Upper lobe of right lung (tissue), 1 donor: Measurements from ENCODE around the gene PACRG. TPM values are rescaled to one million over a fixed set of nuclear protein-coding genes. Genes with fewer than 3 reads are reported as not detected.

Source experiments
- ATAC-seq: fragments of 200-7000 bp; cut with Tn5 transposase; one replicate; pipeline ENCODE4 v1.9.1; 2020; ENCODE audit warnings: mild to moderate bottlenecking, moderate library complexity
- DNase-seq: peaks from one replicate; pipeline ENCODE4 v3.0.0-alpha.2; 2020
- H3K27ac ChIP-seq: fragments of 200-600 bp; one replicate; pipeline ENCODE4 v1.8.0; 2022
- H3K27me3 ChIP-seq: fragments of 200-600 bp; one replicate; pipeline ENCODE4 v1.8.0; 2022; ENCODE audit warnings: mild to moderate bottlenecking
- H3K36me3 ChIP-seq: fragments of 200-600 bp; one replicate; pipeline ENCODE4 v1.8.0; 2022
- H3K4me1 ChIP-seq: fragments of 200-600 bp; one replicate; pipeline ENCODE4 v1.8.0; 2022
- H3K4me3 ChIP-seq: fragments of 200-600 bp; one replicate; pipeline ENCODE4 v1.8.0; 2022; ENCODE audit warnings: mild to moderate bottlenecking
- H3K9me3 ChIP-seq: fragments of 200-600 bp; one replicate; pipeline ENCODE4 v1.8.0; 2022
- CTCF ChIP-seq: fragments of 200-600 bp; IDR thresholded peaks from one replicate; pipeline ENCODE4 v1.8.0; 2022; ENCODE audit warnings: antibody characterized with exemption
- intact Hi-C: fragments of 100-400 bp; cut with DNase I; formaldehyde crosslinking; loops from one replicate; pipeline ENCODE4 v1.11.0; 2022
- total RNA-seq: library from RNA; stranded (reverse); fragmentation: NEBNext Ultra II Directional; extraction: Animal tissue kit (Norgen Biotek cat#: 25700); gene quantifications from one replicate; pipeline ENCODE4 v1.2.1, GENCODE V29; 2021
- donor health status: DM: no; HTN: yes; CAD: no; lungs with severe emphysema.

Gene PACRG
- total RNA-seq, 1 donor from 2014 or later: 1.5 TPM

- no peak for TF ChIP-seq CTCF
- no peak overlapping the region for H3K4me3 ChIP-seq
- H3K27ac ChIP-seq: no peak overlapping the region
- H3K4me1 ChIP-seq: no peaks in the 10 kb centered on the region
- no peaks in the 10 kb centered on the region for H3K36me3 ChIP-seq
- ATAC-seq: no peak
- no peak for DNase-seq
- no peaks in the 10 kb centered on the region for H3K9me3 ChIP-seq
- intact Hi-C loops: no loop called here
- H3K27me3 ChIP-seq: no peaks in the 10 kb centered on the region
Measured at GRCh38 chr6:163098827-163099479, 371.2 kb downstream of the PACRG start.

- H3K36me3 ChIP-seq: no peaks in the 10 kb centered on the region
- H3K27ac ChIP-seq: no peak overlapping the region
- ATAC-seq (peak; percentile 30), DNase-seq (no peak)
- no peaks in the 10 kb centered on the region for H3K27me3 ChIP-seq
- TF ChIP-seq CTCF: no peak
- intact Hi-C loops: no loop called here
- H3K9me3 ChIP-seq: no peaks in the 10 kb centered on the region
- no peak overlapping the region for H3K4me3 ChIP-seq
- no peaks in the 10 kb centered on the region for H3K4me1 ChIP-seq
Measured at GRCh38 chr6:163099621-163100171, 371.9 kb downstream of the PACRG start.

- Histone ChIP-seq H3K27me3 (no peaks in the 10 kb centered on the region), H3K9me3 (no peaks in the 10 kb centered on the region), H3K27ac (no peak overlapping the region), H3K4me1 (no peaks in the 10 kb centered on the region), H3K36me3 (no peaks in the 10 kb centered on the region), H3K4me3 (no peak overlapping the region)
- intact Hi-C loops: no loop called here
- ATAC-seq (peak; percentile 23), DNase-seq (no peak)
- TF ChIP-seq CTCF: no peak
Measured at GRCh38 chr6:163100259-163100658, 372.5 kb downstream of the PACRG start.

GRCh38 chr6:163113358-163113962 is 385.7 kb downstream of the PACRG start:
- ATAC-seq (no peak), DNase-seq (no peak)
- intact Hi-C loops: no loop called here
- Histone ChIP-seq H3K27ac (no peak overlapping the region), H3K36me3 (no peaks in the 10 kb centered on the region), H3K4me3 (no peak overlapping the region), H3K4me1 (no peaks in the 10 kb centered on the region), H3K9me3 (peaks cover 8% of the 10 kb centered on the region), H3K27me3 (no peaks in the 10 kb centered on the region)
- no peak for TF ChIP-seq CTCF

- ATAC-seq (no peak), DNase-seq (no peak)
- no peaks in the 10 kb centered on the region for H3K27me3 ChIP-seq
- intact Hi-C loops: no loop called here
- no peak overlapping the region for H3K4me3 ChIP-seq
- peaks cover 2% of the 10 kb centered on the region for H3K9me3 ChIP-seq
- H3K36me3 ChIP-seq: no peaks in the 10 kb centered on the region
- no peak overlapping the region for H3K27ac ChIP-seq
- no peak for TF ChIP-seq CTCF
- H3K4me1 ChIP-seq: no peaks in the 10 kb centered on the region
Measured at GRCh38 chr6:163118941-163119340, 391.2 kb downstream of the PACRG start.
